Psoas muscle (tissue), 8 donors: ENCODE measurements around the gene DNAH3. TPM values are rescaled to one million over a fixed set of nuclear protein-coding genes. Genes with fewer than 3 reads are reported as not detected.
"Not testable (repeated sequence)": the region's sequence is repeated elsewhere in the genome, so short reads cannot be mapped to it uniquely, and the experiment has no call there.

ENCODE experiments used
- ATAC-seq, 4 donors: fragments of 200-7000 bp; cut with Tn5 transposase; one replicate each; pipeline ENCODE4 v1.9.1; 2020; ENCODE audit warnings: moderate library complexity in 3 of 4, mild to moderate bottlenecking in 2 of 4
- DNase-seq, 2 donors: peaks; one replicate each; pipeline ENCODE4 v3.0.0-alpha.2; 2020
- H3K27ac ChIP-seq: fragments of 200-600 bp; one replicate; pipeline ENCODE4 v1.8.0; 2022
- H3K27me3 ChIP-seq, 3 donors: fragments of 200-600 bp in 1 of 3; one replicate each; pipeline versions ENCODE4 v1.6.1 to v1.8.0; 2013 to 2022; ENCODE audit warnings: low read length in 2 of 3, mild to moderate bottlenecking in 2 of 3, moderate library complexity in 1 of 3; ENCODE audit not compliant: insufficient read depth in 3 of 3
- H3K36me3 ChIP-seq, 2 donors: fragments of 200-600 bp in 1 of 2; one replicate each; pipeline versions ENCODE4 v1.6.1 to v1.8.0; 2013 to 2022; ENCODE audit warnings: low read depth in 1 of 2, mild to moderate bottlenecking in 1 of 2, moderate library complexity in 1 of 2; ENCODE audit not compliant: insufficient read depth in 1 of 2
- H3K4me1 ChIP-seq: fragments of 200-600 bp; one replicate; pipeline ENCODE4 v1.8.0; 2022
- H3K4me3 ChIP-seq: fragments of 200-600 bp; one replicate; pipeline ENCODE4 v1.8.0; 2022; ENCODE audit warnings: mild to moderate bottlenecking
- H3K9me3 ChIP-seq: fragments of 200-600 bp; one replicate; pipeline ENCODE4 v1.8.0; 2022
- CTCF ChIP-seq: fragments of 200-600 bp; IDR thresholded peaks from one replicate; pipeline ENCODE4 v1.8.0; 2022; ENCODE audit warnings: antibody characterized with exemption
- WGBS, 3 donors: extraction: QIAGEN DNeasy Blood & Tissue Kit; methylation state at CpG; one replicate each; pipeline versions ENCODE4 v1.1.6 to v1.1.7; 2013; 5-methylcytosine and 5-hydroxymethylcytosine counted together
- intact Hi-C, 2 donors: fragments of 100-400 bp; cut with DNase I; formaldehyde crosslinking; loops; one replicate each; pipeline versions ENCODE4 v1.11.0 to v1.14.2; 2022
- polyA plus RNA-seq, 3 donors: library from polyadenylated mRNA; stranded (reverse); fragments of 200-250 nt; gene quantifications; one replicate each; pipeline ENCODE4 v1.2.3, GENCODE V29; 2013
- total RNA-seq, 4 donors: library from RNA; stranded (reverse); fragmentation: NEBNext Ultra II Directional in 2 of 4; extraction: Animal tissue kit (Norgen Biotek cat#: 25700) in 2 of 4; gene quantifications; one replicate each; pipeline versions ENCODE4 v1.2.1 to v1.2.4, GENCODE V29; 2021 to 2023
- donor health status: healthy with polysubstance abuse.
- donor health status: DM: no; HTN: no; CAD: no; lungs with moderate emphysema.
- donor health status: Bipolar disorder and iron deficiency.
- donor health status: healthy.
- donor health status: DM: yes; HTN: yes; CAD: no.
- donor health status: DM: no; HTN: no; CAD: no.
- donor health status: DM: no; HTN: no; CAD: no.
- donor health status: DM: yes; HTN: yes; CAD: no.

The DNAH3 gene
- total and polyA plus RNA-seq, 7 donors: 0.01 to 2.1 (median 0.17) TPM; not detected in 1

GRCh38 chr16:20946015-20946629, 204.5 kb downstream of the DNAH3 start:
- H3K27me3 ChIP-seq: peaks cover 0 to 4% (median 0%) of the 10 kb centered on the region in 3 donors
- intact Hi-C loops: no loop called here
- no peaks in the 10 kb centered on the region for H3K9me3 ChIP-seq
- no peak overlapping the region for H3K27ac ChIP-seq
- H3K4me1 ChIP-seq: no peaks in the 10 kb centered on the region
- 88 to 89% (median 88%) methylated on average over 8 of the region's 8 CpGs for WGBS, 3 donors
- TF ChIP-seq CTCF: no peak
- H3K4me3 ChIP-seq: no peak overlapping the region
- ATAC-seq: no peak
- no peaks in the 10 kb centered on the region for H3K36me3 ChIP-seq
- DNase-seq: no peak

GRCh38 chr16:20945575-20945875, 205.1 kb downstream of the DNAH3 start:
- H3K4me3 ChIP-seq, DNase-seq, intact Hi-C loops, H3K9me3 ChIP-seq, H3K4me1 ChIP-seq, ATAC-seq, H3K36me3 ChIP-seq, H3K27me3 ChIP-seq, H3K27ac ChIP-seq: not testable (repeated sequence)
- 93 to 95% (median 94%) methylated on average over 11 of the region's 11 CpGs for WGBS, 3 donors

- H3K27me3 ChIP-seq: peaks cover 0 to 2% (median 0%) of the 10 kb centered on the region in 3 donors
- no peak overlapping the region for H3K4me3 ChIP-seq
- H3K9me3 ChIP-seq: no peaks in the 10 kb centered on the region
- H3K4me1 ChIP-seq: no peaks in the 10 kb centered on the region
- WGBS, 3 donors: 78 to 83% (median 79%) methylated on average over 5 of the region's 5 CpGs
- no peak overlapping the region for H3K27ac ChIP-seq
- no peaks in the 10 kb centered on the region for H3K36me3 ChIP-seq
- intact Hi-C loops: no loop called here
- no peak for ATAC-seq
- no peak for DNase-seq
- TF ChIP-seq CTCF: no peak
Measured at GRCh38 chr16:20944861-20945574, 205.6 kb downstream of the DNAH3 start.

GRCh38 chr16:20942256-20942655, 208.4 kb downstream of the DNAH3 start:
- Histone ChIP-seq H3K4me1 (no peaks in the 10 kb centered on the region), H3K36me3 (no peaks in the 10 kb centered on the region), H3K27ac (no peak overlapping the region), H3K4me3 (no peak overlapping the region), H3K27me3 (no peaks in the 10 kb centered on the region), H3K9me3 (no peaks in the 10 kb centered on the region)
- intact Hi-C loops: no loop called here
- DNase-seq (no peak), ATAC-seq (no peak)
- WGBS, 3 donors: 71 to 77% (median 76%) methylated on average over 4 of the region's 4 CpGs
- TF ChIP-seq CTCF: no peak

GRCh38 chr16:20941636-20941926, 209.1 kb downstream of the DNAH3 start:
- Histone ChIP-seq H3K4me1 (no peaks in the 10 kb centered on the region), H3K27me3 (no peaks in the 10 kb centered on the region)
- 91 to 97% (median 94%) methylated on average over 6 of the region's 6 CpGs for WGBS, 3 donors

More at GRCh38 chr16:20941636-20941926, 209.1 kb downstream of the DNAH3 start:
- no peak for TF ChIP-seq CTCF
- no peak overlapping the region for H3K4me3 ChIP-seq
- DNase-seq: no peak
- no peak for ATAC-seq
- no peaks in the 10 kb centered on the region for H3K36me3 ChIP-seq
- no peak overlapping the region for H3K27ac ChIP-seq
- no peaks in the 10 kb centered on the region for H3K9me3 ChIP-seq
- intact Hi-C loops: no loop called here
